Measurements from ENCODE around the gene ZDHHC23. TPM values are rescaled to one million over a fixed set of nuclear protein-coding genes. Genes with fewer than 3 reads are reported as not detected.

Gene ZDHHC23
- total and polyA plus RNA-seq, 2 donors (not counting 1 experiment from before 2014, with no cell fraction given), result 12.3 to 72.6 TPM

DNA sequence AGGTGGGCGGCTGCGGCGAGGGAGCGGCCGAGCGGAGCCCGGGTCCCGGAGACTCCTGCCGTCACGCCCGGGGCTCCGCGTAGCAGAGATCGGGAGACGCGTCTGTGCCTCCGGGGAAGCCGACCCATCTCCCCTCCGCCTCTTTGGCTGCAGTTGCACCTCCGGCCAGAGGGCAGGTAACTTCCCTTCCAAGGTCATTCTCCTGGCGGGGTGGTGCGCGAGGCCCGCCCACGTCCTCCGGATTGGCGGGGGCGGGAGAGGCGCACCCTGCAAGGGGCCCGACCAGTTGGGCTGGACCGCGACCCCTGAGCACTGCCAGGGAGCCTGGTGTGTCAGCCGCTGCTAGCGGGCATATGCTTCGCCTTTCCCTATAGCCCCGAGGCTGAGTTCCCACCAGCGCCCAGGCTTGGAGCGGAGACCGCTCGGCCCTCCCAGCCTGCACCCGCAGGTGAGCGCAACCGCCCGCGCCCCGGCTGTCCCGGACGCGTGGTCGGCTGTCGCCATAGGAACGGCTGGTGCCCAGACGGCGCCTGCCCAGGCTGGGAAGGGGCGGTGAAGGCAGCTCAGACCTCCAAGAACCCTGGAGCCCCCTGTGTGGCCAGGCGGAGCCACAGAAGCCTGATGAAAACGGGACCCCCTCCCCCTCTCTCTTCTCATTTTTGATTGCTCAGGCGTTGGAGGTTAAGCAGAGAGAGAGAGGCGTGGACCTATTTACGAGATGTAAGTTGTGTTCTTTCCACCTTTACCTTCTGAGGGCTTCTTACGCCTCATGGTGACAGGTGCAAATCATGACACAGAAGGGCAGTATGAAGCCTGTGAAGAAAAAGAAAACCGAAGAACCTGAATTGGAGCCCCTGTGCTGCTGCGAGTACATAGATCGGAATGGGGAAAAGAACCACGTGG lies 453 bp downstream of the ZDHHC23 start:
- peak overlapping the region; percentile 93 for H3K4me2 ChIP-seq (replicated peaks; ENCODE audit: low read depth, low read length, poor library complexity, severe bottlenecking)
- peak; percentile 50 for ATAC-seq (ENCODE audit: low read depth)
- 3% methylated on average over 58 of the region's 65 CpGs for WGBS (ENCODE audit: insufficient coverage)
- no peaks in the 10 kb centered on the region for H3K9me3 ChIP-seq (ENCODE audit: control extremely low read depth in 1 of 3, control insufficient read depth in 2 of 3, insufficient read depth in 1 of 3, low read length in 2 of 3)
- H3K9me3 Mint-ChIP-seq (ENCODE audit: insufficient read depth), result no peaks in the 10 kb centered on the region
- no peaks in the 10 kb centered on the region for H3K27me3 Mint-ChIP-seq
- TF ChIP-seq, protein P1, sequence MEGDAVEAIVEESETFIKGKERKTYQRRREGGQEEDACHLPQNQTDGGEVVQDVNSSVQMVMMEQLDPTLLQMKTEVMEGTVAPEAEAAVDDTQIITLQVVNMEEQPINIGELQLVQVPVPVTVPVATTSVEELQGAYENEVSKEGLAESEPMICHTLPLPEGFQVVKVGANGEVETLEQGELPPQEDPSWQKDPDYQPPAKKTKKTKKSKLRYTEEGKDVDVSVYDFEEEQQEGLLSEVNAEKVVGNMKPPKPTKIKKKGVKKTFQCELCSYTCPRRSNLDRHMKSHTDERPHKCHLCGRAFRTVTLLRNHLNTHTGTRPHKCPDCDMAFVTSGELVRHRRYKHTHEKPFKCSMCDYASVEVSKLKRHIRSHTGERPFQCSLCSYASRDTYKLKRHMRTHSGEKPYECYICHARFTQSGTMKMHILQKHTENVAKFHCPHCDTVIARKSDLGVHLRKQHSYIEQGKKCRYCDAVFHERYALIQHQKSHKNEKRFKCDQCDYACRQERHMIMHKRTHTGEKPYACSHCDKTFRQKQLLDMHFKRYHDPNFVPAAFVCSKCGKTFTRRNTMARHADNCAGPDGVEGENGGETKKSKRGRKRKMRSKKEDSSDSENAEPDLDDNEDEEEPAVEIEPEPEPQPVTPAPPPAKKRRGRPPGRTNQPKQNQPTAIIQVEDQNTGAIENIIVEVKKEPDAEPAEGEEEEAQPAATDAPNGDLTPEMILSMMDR (IDR thresholded peaks at IDR 0.05), result no peak
- TF ChIP-seq EZH2 (IDR thresholded peaks at IDR 0.05; ENCODE audit: borderline replicate concordance, insufficient read depth, low read depth, low read length, poor library complexity, severe bottlenecking), result no peak
- H3K36me3 ChIP-seq (replicated peaks in 1 of 2; ENCODE audit: control extremely low read depth in 1 of 2, control insufficient read depth in 1 of 2, extremely low read depth in 1 of 2, insufficient read depth in 2 of 2, low read length in 1 of 2), result peaks cover 7 to 13% of the 10 kb centered on the region in 2 experiments
- ChIA-PET POLR2A (no interaction called here), CTCF (no interaction called here)
- H3K4me1 Mint-ChIP-seq, result peaks cover 22% of the 10 kb centered on the region
- peak overlapping the region; percentile 16 to 89 (median 84) for H3K4me3 ChIP-seq (ENCODE audit: control extremely low read depth in 1 of 5, extremely low read depth in 1 of 5, insufficient read depth in 1 of 5, low read depth in 2 of 5, low read length in 4 of 5)
- peak overlapping the region; percentile 44 to 70 for H3K27ac ChIP-seq (ENCODE audit: low read length in 2 of 2)
- H3K27ac Mint-ChIP-seq, result peak overlapping the region; percentile 81
- no peaks in the 10 kb centered on the region for H3K79me2 ChIP-seq (ENCODE audit: control insufficient read depth, insufficient read depth, low read length)
- intact Hi-C loops (cut with micrococcal nuclease), result loop anchor here (1.0 to 5.0 kb wide), 3 partner anchors 37 to 264 kb away; partner anchors contain the start of genes CCDC191 and QTRT2
- H3K4me3 Mint-ChIP-seq, result peak overlapping the region; percentile 87
- H3K27me3 ChIP-seq (replicated peaks in 1 of 4; ENCODE audit: control extremely low read depth in 1 of 4, control insufficient read depth in 3 of 4, insufficient read depth in 4 of 4, low read length in 3 of 4), result no peaks in the 10 kb centered on the region
- peak overlapping the region; percentile 79 for H3K9ac ChIP-seq (ENCODE audit: low read length)
- H3K4me1 ChIP-seq (ENCODE audit: control insufficient read depth in 2 of 2, insufficient read depth in 2 of 2, low read length in 2 of 2), result peaks cover 12 to 14% of the 10 kb centered on the region in 2 donors
- no peaks in the 10 kb centered on the region for H4K20me1 ChIP-seq (ENCODE audit: control insufficient read depth, insufficient read depth, low read length, poor library complexity, severe bottlenecking)
- H2AFZ ChIP-seq (ENCODE audit: insufficient read depth, low read depth, low read length, poor library complexity, severe bottlenecking), result peak overlapping the region; percentile 88
- no peak for DNase-seq

DNA sequence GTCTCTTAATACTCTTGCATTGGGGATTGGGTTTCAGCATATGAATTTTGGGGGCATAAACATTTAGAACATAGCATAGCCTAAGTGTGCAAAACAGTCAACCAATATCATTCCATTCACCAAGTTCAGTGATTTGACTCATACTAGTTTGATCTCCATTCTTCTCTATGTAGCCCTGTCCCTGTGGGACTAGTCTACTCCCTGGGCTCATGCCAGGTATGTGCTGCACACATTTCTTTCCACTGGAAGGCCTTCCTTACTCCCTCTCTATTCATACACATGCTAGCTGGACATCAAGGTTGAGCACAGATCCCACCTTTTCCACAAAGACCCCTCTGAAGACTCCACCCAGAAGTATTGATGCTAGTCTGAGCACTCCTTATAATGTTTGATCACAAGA lies 5.1 kb downstream of the ZDHHC23 start:
- no peak for ATAC-seq (ENCODE audit: low read depth)
- ChIA-PET POLR2A (no interaction called here), CTCF (no interaction called here)
- Histone ChIP-seq H3K27ac (ENCODE audit: low read length in 2 of 2) (no peak overlapping the region), H3K9me3 (ENCODE audit: control extremely low read depth in 1 of 3, control insufficient read depth in 2 of 3, insufficient read depth in 1 of 3, low read length in 2 of 3) (no peaks in the 10 kb centered on the region), H3K4me3 (ENCODE audit: control extremely low read depth in 1 of 5, extremely low read depth in 1 of 5, insufficient read depth in 1 of 5, low read depth in 2 of 5, low read length in 4 of 5) (no peak overlapping the region), H3K4me2 (replicated peaks; ENCODE audit: low read depth, low read length, poor library complexity, severe bottlenecking) (no peak overlapping the region), H2AFZ (ENCODE audit: insufficient read depth, low read depth, low read length, poor library complexity, severe bottlenecking) (no peak overlapping the region), H3K79me2 (ENCODE audit: control insufficient read depth, insufficient read depth, low read length) (no peaks in the 10 kb centered on the region), H3K9ac (ENCODE audit: low read length) (no peak overlapping the region), H3K4me1 (ENCODE audit: control insufficient read depth in 2 of 2, insufficient read depth in 2 of 2, low read length in 2 of 2) (peaks cover 11 to 14% of the 10 kb centered on the region in 2 donors), H3K36me3 (replicated peaks in 1 of 2; ENCODE audit: control extremely low read depth in 1 of 2, control insufficient read depth in 1 of 2, extremely low read depth in 1 of 2, insufficient read depth in 2 of 2, low read length in 1 of 2) (peaks cover 14 to 36% of the 10 kb centered on the region in 2 experiments), H3K27me3 (replicated peaks in 1 of 4; ENCODE audit: control extremely low read depth in 1 of 4, control insufficient read depth in 3 of 4, insufficient read depth in 4 of 4, low read length in 3 of 4) (no peaks in the 10 kb centered on the region), H4K20me1 (ENCODE audit: control insufficient read depth, insufficient read depth, low read length, poor library complexity, severe bottlenecking) (no peaks in the 10 kb centered on the region)
- H3K4me3 Mint-ChIP-seq, result no peak overlapping the region
- no peak for DNase-seq
- H3K4me1 Mint-ChIP-seq, result peaks cover 23% of the 10 kb centered on the region
- H3K27me3 Mint-ChIP-seq, result no peaks in the 10 kb centered on the region
- H3K27ac Mint-ChIP-seq, result no peak overlapping the region
- no peaks in the 10 kb centered on the region for H3K9me3 Mint-ChIP-seq (ENCODE audit: insufficient read depth)
- TF ChIP-seq, protein P1 (IDR thresholded peaks at IDR 0.05), result no peak
- intact Hi-C loops (cut with micrococcal nuclease), result no loop called here

Data from B cell (primary cell).